A673 (cell line): ENCODE measurements around the gene ZNF219.

Experiments used
- CTCF ChIP-seq: fragments of 300-800, 200-600 bp; sonication (generic); conservative IDR thresholded peaks from 2 replicates; pipeline ENCODE4 v1.5.1; 2017; ENCODE audit warnings: low read depth, mild to moderate bottlenecking, antibody characterized with exemption, low read length, moderate library complexity, mixed read lengths
- EZH2 ChIP-seq: fragments of 200-600 bp; sonication (generic); IDR thresholded peaks from 2 replicates; pipeline ENCODE4 v1.6.1; 2017; ENCODE audit warnings: borderline replicate concordance, low read depth, mild to moderate bottlenecking, mixed read lengths, antibody characterized with exemption, low read length; ENCODE audit not compliant: poor library complexity, severe bottlenecking

- no peak for TF ChIP-seq CTCF
- TF ChIP-seq EZH2, result no peak
These were observed 8.6 kb downstream of the ZNF219 start for GRCh38 chr14:21089877-21090193.
